Right lobe of liver (tissue), 5 donors: ENCODE results near the gene OR14A16. TPM values are rescaled to one million over a fixed set of nuclear protein-coding genes. Genes with fewer than 3 reads are reported as not detected.

ENCODE experiments used
- total RNA-seq, 6 experiments: library from RNA; depleted of rRNA in 2 of 6; stranded (reverse); fragments of >200 nt in 2 of 6; fragmentation: NEBNext Ultra II Directional in 3 of 6; extraction: Animal tissue kit (Norgen Biotek cat#: 25700) in 3 of 6; gene quantifications; one replicate each; pipeline versions ENCODE4 v1.1.0 to v1.2.4, GENCODE V29; 2016 to 2023
- donor health status: DM: no; HTN: no; CAD: no.
- donor health status: DM: no; HTN: no; CAD: no.
- donor health status: DM: no; HTN: yes; CAD: no.
- donor health status: DM: no; HTN: yes; CAD: no.

Gene OR14A16
- total RNA-seq, 6 experiments from 2014 or later: not detected

Other genes starting within 250 kb of the OR14A16 start
- gene OR2G2, start 235.8 kb downstream of the OR14A16 start, total RNA-seq: not detected
- not detected for gene OR2G3, start 218.5 kb downstream of the OR14A16 start, total RNA-seq
- gene OR13G1, start 144.4 kb downstream of the OR14A16 start, total RNA-seq: not detected
- not detected for gene OR6F1, start 107.5 kb downstream of the OR14A16 start, total RNA-seq
- gene OR14K1, start 85.5 kb downstream of the OR14A16 start, total RNA-seq: not detected
- gene OR14A2, start 76.0 kb downstream of the OR14A16 start, total RNA-seq: not detected
- gene OR1C1, start 63.6 kb downstream of the OR14A16 start, total RNA-seq: not detected
- gene OR11L1, start 17.8 kb upstream of the OR14A16 start, total RNA-seq: not detected
- 1 to 10 TPM in 3 of 6 experiments, under 1 TPM in 2, not detected in 1; 0.29 to 5.5 (median 2.1) TPM for gene TRIM58, start 33.1 kb upstream of the OR14A16 start, total RNA-seq
- gene OR2W3, start 71.5 kb upstream of the OR14A16 start, total RNA-seq: 1 to 10 TPM in 1 of 6 experiments, under 1 TPM in 2, not detected in 3; 0.24 to 1.2 (median 0.43) TPM
- not detected for gene OR2T8, start 96.1 kb upstream of the OR14A16 start, total RNA-seq
- not detected for gene OR2AJ1, start 100.8 kb upstream of the OR14A16 start, total RNA-seq
- gene OR2L8, start 124.7 kb upstream of the OR14A16 start, total RNA-seq: not detected
- gene OR2AK2, start 141.1 kb upstream of the OR14A16 start, total RNA-seq: not detected
- gene OR2L5, start 189.5 kb upstream of the OR14A16 start, total RNA-seq: not detected
- gene OR2L2, start 206.0 kb upstream of the OR14A16 start, total RNA-seq: under 1 TPM in 1 of 6 experiments, not detected in 5; 0.17 TPM
- gene OR2L3, start 222.7 kb upstream of the OR14A16 start, total RNA-seq: not detected